ENCODE measurements around the gene ANGPT4.
A peak's percentile ranks its signal among the peaks of the same experiment; 100 is the strongest.
"Not testable (repeated sequence)": the region's sequence is repeated elsewhere in the genome, so short reads cannot be mapped to it uniquely, and the experiment has no call there.

The ANGPT4 gene

GRCh38 chr20:905396-905961 is 10.7 kb downstream of the ANGPT4 start:
- DNase-seq, result no peak

GRCh38 chr20:904039-904545 is 12.0 kb downstream of the ANGPT4 start:
- no peak for DNase-seq

GRCh38 chr20:897436-897835 is 18.7 kb downstream of the ANGPT4 start:
- not testable (repeated sequence) for DNase-seq

GRCh38 chr20:896501-897025 is 19.6 kb downstream of the ANGPT4 start:
- DNase-seq, result no peak

GRCh38 chr20:892371-892770 is 23.8 kb downstream of the ANGPT4 start:
- not testable (repeated sequence) for DNase-seq

GRCh38 chr20:891706-892080 is 24.4 kb downstream of the ANGPT4 start:
- no peak for DNase-seq

- DNase-seq, result no peak
These were observed 25.0 kb downstream of the ANGPT4 start for GRCh38 chr20:891058-891705.

- no peak for DNase-seq
These were observed 25.5 kb downstream of the ANGPT4 start for GRCh38 chr20:890666-891057.

GRCh38 chr20:889932-890463 is 26.1 kb downstream of the ANGPT4 start:
- no peak for DNase-seq

- no peak for DNase-seq
These were observed 27.0 kb downstream of the ANGPT4 start for GRCh38 chr20:889106-889505.

- no peak for DNase-seq
These were observed 28.1 kb downstream of the ANGPT4 start for GRCh38 chr20:888057-888456.

GRCh38 chr20:887137-887536 is 29.0 kb downstream of the ANGPT4 start:
- peak; percentile 60 for DNase-seq

GRCh38 chr20:884983-885952 is 30.9 kb downstream of the ANGPT4 start:
- DNase-seq, result peak; percentile 60

- no peak for DNase-seq
These were observed 34.4 kb downstream of the ANGPT4 start for GRCh38 chr20:881783-882144.

GRCh38 chr20:881051-881782 is 34.9 kb downstream of the ANGPT4 start:
- DNase-seq, result no peak

- no peak for DNase-seq
These were observed 36.5 kb downstream of the ANGPT4 start for GRCh38 chr20:879626-880025.

- DNase-seq, result no peak
These were observed 37.4 kb downstream of the ANGPT4 start for GRCh38 chr20:878511-879307.

GRCh38 chr20:877814-878213 is 38.3 kb downstream of the ANGPT4 start:
- DNase-seq, result no peak

GRCh38 chr20:875115-875514 is 41.0 kb downstream of the ANGPT4 start:
- DNase-seq, result no peak

GRCh38 chr20:873875-874607 is 42.1 kb downstream of the ANGPT4 start:
- no peak for DNase-seq

Data from NCI-H82 (cell line).